T-helper 9 cell (primary cell): ENCODE data around the gene ZNF777.
"Not testable (repeated sequence)": the region's sequence is repeated elsewhere in the genome, so short reads cannot be mapped to it uniquely, and the experiment has no call there.

Source experiments
- DNase-seq: peaks from one replicate; pipeline ENCODE4 v3.0.0-alpha.2; 2020
- total RNA-seq, 2 donors: gene quantifications; one replicate each; lab custom pipeline; 2026; lab: John Stamatoyannopoulos, UW

ZNF777 gene
- total RNA-seq, result 11.8 to 19.4 reads per million in 2 donors

DNA sequence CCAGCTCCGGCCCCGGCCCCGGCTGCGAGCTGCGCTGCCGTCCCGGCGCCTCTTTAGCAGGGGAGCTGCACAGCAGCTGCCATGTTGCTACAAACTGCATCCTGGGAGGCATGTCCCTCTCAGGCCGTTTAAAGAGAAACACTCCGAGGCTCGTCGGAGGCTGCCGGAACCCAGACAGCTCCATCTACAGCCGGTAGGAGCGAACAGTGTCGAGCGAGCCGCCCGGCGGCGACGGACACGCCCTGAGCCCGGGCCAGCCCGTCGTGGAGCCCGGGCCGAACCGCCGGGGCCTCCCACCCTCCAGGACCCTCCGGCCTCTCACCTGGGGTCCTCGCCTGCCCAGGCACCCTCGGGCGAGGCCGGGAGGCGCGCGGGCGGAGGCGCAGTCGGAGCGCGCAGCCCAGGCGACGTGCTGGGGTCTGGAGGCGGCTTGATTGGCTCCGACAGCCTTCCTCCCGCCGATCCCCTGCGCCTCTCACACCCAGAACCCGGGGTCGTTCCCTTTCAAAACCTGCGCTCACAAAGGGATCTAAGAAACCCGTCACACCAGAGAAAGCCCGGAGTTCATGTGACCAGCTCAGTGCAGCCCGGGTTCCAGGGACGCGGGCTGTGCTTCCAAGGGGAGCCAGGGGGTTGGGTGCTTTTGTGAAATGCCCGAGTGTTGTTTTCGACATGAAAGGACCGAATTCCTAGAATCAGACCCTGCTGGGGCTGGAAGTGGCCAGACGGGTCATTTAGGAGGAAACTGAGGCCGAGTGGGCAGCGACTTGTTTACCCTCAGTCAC lies at the start of gene ZNF777:
ZNF777 (minus strand) TSS at position 570 of the 785 bp plus-strand sequence. CDS start 5,040 bp downstream, outside the sequence.
- peak; percentile 64 for DNase-seq

DNA sequence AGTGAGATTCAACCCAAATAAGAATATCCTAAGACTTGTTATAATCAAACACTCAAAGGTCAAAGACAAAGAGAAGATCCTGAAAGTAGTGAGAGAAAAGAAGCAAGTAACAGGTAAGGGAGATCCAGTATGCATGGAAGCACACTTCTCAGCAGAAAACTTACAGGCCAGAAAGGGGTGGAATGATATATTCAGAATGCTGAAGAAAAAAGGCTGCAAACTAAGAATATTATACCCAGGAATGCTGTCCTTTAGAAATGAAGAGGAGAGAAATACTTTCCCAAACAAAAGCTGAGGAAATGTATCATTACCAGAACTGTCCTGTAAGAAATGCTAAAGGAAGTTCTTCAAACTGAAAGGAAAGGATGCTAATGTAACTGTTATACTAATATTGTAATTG lies 49.4 kb upstream of the ZNF777 start:
- DNase-seq, result no peak

DNA sequence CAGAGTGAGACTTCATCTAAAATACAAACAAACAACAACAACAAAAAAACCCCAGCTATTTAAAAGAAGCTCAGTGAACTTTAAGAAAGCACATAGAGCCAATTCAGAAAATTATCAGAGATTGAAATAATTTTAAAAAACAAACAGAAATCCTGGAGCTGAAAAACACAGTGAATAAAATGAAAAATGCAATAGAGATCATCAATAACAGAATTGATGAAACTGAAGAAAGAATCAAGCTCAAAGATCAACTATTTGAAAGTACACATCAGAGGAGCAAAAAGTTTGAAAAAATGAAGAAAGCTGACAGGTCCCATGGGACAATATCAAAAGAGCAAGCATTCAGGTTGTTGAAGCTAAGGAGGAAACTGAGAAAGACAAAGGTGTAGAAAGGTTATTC lies 48.9 kb upstream of the ZNF777 start:
- DNase-seq, result no peak

DNA sequence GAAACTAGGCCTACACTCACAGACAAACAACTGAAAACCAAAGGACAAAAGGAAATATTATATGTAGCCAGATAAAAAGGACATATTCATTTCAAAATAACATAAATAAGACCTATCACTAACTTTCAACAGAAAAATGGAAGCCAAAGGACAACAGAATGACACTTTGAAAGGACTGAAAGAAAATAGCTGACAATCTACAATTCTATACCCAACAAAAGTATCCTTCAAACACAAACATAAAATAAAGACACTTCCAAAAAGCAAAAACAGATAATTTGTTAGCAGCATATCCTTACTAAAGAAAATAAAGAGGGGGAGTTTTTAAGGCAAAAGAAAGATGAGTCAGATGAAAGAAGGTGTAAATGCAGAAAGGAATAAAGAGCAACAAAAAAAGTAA lies 44.7 kb upstream of the ZNF777 start:
- DNase-seq, result no peak

DNA sequence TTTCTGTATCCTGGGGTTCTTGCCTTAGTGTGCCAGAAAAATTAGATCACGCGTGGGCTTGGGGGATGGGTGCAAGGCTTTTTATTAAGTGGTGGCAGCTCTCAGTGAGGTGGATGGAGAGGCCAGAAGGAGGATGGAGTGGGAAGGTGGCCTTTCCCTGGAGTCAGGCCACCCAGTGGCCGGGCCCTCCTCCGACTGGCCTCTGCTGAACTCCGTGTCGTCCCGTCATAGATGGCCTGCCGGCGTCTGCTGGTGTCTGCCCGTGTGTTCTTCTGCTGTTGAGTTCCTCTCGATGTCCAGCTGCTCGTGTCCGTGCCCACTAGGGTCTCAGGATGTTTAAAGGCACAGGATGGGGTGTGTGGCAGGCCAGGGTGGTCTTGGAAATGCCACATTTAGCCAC lies 40.8 kb upstream of the ZNF777 start:
- DNase-seq, result no peak

DNA sequence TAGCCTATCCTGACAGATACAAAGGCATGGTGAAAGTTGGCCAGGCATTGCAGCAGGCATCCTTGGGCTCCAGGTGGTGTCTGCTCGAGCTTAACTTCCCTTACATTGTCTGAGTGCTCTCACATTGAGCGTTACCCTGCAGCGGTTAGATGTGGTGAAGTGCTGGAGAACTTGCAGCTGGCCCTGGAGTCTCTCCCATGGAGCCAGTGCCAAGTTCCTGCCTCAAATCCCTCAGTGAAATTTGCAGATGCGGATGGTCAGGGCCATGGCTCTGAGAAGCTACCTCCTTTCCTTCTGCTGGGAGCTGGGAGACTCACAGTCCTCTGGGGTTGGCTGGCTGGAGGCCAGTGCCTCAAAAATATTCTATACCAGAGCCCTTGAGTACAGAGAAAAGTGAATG lies 40.0 kb upstream of the ZNF777 start:
- no peak for DNase-seq

DNA sequence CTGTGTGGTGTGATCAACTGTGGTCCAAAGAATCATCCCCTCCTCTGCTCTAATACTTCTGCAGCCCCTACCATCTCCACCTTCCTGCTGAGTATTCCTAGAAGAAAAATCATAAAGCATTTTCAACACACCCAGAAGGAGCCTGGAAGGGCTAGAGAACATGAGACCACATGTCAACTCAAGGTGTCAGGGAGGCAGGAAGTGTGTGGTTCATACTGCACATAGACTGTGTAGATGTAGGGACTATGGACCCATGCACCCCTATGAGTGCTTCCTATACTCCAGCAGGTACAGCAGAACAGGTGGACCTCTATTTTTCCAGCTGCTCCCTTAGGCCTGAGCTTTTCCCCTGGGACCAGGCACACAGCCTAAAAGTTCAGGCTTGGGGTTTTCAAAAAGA lies 39.3 kb upstream of the ZNF777 start:
- DNase-seq, result no peak

DNA sequence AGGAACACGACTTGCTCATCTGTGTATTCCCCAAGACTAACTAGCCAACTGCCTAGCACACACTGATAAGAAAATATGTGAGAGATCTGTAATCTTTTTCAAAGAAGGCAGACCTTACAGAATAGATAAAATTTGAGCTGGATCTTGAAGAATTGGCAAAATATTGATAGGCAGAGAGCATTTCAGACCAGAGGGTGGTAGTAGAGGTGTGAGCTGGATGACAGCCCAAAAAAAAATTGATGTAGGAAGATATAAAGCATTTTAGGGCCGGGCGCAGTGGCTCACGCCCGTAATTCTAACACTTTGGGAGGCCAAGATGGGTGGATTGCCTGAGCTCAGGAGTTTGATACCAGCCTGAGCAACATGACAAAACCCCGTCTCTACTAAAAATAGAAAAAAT lies 37.9 kb upstream of the ZNF777 start:
- DNase-seq, result no peak

DNA sequence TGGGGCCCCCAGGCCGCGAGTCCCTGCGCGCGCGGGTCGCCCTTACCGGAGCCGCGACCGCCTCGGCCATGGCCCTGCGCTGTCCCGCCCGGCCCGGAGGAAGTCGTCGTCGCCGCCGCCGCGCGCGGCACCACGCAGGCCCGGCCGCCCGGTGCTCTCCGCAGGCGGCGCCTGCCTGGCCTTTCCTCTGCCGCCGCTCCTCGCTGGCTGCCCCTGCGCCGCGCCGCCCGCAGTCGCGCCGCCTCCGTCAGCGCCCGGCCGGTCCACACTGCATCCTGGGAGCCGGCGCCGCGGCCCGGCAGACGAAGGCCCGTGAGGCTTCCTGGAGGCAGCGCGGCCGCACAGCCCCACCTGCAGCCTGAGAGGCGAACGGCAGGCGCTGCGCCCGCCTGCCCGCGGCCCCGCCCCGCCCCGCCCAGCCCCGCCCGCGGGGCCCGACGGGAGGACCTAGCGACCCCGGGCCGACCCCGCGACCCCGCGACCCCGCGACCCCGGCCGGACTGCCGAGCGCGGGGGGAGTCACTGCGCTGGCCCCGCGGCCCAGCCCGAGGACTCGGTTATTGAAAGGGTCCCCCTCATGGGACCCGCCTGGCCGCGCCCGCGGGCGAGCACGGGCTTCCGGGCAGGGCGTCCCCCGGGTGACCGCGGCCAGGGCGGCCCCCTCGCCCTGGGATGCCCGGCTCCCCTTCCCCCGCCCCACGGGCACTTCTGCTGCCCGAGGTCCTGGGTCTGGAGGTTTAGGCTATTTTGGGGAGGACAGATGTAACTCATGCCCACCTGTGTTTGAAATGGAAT lies 36.8 kb upstream of the ZNF777 start, which contains the start of gene ZNF746:
ZNF746 (minus strand) TSS at position 343 of the 795 bp plus-strand sequence; CDS start at position 70, 273 bp downstream.
- DNase-seq, result peak; percentile 71

DNA sequence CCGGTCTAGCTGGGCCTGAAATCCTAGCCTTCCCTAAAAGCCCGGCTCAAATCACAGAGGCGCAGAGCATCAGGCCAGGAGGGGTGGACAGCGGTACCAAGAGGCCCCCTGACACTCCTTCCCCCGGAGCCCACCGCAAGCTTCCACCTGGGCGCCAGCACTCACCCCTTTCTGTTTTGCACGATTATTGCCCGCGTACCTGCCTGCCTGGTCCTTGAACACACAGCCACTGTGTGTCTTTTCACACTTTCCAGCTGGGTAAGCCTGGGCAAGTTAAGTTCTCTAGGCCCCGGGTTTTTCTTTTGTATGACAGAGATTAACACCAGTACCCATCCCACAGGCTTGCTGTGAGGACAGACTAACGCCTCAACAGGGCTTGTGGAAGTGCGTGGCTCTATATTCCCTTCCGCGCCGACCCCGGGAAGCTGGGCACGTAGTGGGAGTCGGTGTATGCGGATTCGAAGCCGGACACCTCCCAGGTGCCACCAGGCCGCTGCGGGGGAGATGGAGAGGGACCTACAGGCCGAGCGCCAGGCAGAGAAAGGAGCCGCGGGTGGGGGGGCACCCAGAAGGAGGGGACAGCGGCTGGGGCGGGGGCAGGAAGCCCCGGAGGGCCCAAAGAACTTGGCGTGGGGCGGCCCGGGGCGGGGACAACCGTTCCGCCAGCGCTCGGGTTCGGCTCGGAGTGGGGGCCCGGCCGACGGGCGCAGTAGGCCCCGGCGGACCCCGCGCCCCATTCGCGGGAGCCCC lies 36.0 kb upstream of the ZNF777 start:
- peak; percentile 39 for DNase-seq

DNA sequence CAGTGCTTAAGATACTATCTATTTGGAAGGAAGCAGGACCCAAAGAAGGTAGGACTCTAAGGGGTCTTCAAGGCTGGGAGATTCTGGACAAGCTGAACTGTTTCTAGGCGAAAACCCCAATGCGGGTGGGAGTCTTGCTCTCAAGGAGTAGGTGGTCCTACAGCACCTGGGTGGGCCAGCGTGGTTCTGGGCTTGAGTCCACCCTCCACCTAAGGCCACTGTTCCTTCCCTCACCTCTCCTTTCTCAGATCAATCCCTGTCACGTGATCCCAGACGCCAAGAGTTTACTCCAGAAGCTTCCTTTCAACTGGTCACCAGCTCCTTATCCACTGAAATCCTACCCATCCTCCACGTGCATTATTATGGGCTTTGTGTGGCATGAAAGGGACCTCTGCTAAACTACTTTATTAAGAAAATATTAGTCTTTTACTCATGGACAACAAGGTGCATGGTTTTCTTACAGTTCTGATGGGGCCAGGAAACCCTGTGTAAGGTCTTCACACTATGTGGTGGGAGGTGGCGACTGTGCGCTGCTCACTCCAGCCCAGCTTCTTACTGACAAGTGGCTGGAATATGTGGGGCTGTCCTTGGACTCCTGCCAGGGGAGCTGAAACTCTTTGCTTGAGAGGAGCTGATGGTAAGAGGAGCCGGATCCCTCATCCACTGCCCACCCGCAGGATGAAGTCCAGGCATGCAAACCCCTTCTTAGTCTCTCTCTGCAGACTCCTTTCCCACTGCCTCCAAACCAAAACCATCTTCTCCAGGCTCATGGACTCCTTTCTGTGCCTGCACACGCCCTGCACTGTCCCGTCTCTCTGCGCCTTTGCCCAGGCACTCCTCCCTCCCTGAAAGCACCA lies 35.2 kb upstream of the ZNF777 start:
- DNase-seq, result no peak

DNA sequence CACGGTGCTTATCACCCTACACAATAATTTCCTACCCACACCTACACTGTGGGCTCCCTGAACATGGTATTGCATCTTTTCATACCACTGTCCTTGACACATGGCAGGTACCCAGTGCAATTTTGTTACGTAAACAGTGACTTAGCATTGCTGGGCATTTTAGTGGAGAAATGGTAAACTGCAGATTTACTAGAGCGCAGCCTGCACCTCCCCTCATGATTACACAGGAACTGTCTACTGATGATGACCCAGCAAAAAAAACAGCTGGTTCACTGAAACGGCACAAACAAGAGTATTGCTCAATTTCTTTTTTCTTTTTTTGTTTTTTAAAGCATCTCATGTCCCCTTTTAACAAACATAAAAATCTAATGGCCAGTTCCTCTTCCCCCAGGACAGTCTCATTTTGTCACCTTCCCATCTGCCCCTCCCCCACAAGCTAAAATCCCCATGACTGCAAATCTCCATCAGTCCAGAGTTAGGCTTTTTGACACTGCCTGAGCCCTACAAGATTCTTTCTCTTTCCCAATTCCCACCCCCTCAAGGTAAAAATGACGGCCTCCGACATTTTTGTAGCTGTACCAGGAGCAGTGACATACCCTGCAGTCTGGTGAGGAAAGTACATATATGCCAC lies 34.0 kb upstream of the ZNF777 start:
- DNase-seq, result no peak

DNA sequence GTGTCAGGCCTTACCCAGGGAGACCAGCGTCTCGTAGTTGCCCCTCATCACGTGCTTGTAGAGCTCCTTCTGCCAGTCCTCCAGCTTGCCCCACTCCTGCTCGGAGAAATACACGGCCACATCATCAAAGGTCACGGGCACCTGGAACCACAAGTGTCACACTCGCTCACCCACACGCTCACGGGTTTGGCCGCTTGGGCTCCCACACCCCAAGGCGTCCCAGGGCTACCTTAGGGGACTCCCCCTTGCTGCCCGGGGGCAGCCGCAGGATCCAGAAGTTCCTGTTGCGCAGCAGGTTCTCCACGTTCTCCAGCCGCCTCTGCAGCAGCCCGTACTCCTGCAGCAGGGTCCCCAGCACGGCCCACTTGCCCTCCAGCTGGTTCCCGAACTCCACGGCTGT lies 33.1 kb upstream of the ZNF777 start:
- DNase-seq, result not testable (repeated sequence)

DNA sequence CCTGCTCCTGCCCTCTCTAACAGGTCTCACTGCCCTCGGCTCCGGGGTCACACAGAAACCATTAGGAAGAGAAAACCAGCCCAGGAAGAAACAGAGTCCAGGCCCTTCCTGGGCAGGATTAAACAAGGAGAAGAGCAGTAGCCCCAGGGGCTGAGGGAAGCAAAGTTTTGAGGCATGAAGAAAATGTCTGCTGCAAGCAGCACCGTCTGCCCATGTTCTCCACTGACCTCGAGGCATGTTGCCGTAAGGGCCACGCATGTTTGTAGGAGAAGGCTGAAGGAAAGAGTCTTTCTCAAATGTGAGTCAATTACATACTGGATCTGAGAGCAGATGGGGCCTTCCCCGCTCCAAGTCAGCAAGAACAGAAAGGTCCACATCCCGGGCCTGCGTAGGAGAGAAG lies 32.5 kb upstream of the ZNF777 start:
- no peak for DNase-seq

DNA sequence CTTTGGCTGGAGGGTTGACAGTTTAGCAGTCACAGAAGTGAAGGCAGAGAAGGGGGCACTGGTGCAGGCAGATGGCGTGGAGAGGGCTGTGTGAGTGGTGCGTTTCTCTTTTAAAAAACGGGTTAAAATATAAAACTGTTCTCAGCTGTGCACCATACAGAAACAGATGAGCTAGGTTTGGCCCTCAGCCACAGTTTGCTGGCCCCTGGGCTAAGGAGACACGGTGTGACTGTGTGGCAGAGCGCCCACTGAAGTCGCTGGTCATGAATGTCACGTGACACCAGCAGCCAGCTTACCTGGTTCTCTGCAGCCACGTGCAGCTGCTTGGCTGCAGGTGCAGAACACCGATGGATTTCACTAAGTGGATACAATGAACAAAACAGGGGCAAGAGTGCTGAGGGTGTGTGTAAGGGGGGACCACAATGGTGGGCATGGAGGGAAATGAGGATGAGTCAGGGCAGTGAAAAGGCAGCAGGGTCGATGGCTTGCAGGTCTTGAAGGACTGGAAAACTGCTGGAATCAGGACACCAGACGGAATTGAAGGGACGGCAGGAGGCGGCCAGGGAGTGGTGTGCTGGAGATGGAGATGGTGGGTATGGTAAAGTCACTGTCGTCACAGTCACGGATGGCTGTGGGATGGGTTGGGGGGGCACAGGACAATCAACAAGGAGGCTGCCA lies 29.4 kb upstream of the ZNF777 start:
- DNase-seq, result no peak

DNA sequence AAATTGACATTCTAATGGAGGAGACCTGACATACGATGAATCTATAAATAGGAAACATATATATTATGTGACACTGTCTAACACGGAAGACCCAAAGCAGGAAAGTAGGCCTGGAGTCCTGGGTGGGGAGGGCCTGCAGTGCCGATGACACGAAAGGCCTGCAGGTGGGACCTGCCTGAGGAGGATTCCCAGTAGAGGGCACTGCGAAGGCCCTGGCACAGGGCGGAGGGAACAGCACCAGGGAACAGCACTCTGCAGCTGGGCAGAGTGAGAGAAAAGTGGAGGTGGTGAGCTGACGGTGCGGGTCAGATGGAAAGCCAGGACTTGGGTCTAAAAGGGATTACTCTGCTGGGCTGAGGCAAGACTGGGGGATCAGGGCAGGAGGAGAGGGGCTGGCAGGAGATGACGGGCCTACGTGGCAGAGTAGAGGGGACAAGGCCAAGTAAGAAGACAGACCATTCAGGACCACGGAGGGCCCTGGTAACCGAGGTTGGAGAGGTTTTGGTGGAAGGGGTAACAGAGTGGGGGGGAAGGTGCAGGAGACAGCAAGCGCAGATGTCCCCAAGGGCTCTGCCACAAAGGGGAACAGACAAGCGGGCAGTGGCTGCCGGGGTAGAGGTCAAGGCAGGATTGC lies 28.6 kb upstream of the ZNF777 start:
- DNase-seq, result no peak

DNA sequence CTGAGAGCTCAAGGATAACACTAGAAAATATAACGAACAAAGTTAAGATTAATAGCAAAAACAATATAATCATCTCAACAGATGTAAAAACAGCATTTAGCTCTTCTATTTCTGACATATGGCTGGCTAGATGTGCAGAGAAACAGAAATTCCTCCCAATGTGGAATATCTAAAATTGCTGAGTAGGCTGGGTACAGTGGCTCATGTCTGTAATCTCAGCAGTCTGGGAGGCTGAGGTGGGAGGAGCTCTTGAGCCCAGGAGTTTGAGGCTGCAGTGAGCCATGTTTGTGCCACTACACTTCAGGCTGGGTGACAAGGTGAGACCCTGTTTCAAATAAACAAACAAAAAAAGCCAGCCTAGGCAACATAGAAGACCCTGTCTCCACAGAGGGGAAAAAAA lies 18.7 kb upstream of the ZNF777 start:
- no peak for DNase-seq

DNA sequence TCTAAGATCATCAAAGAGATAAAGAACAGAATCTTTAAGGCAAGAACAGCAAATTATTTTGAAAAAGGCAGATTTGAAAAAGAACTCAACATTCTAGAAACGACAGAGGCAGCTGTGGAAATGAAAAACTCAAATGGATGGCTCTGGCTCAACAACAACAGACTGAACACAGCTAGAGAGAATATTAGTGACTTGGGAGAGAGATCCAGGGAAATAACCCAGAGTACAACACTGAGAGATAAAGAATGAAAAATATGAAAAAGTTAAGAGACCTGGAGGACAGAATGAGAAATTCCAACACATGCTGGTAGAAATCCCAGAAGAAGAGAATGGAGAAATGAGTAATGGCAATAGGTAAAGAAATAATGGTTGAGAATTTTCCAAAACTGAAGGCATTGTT lies 17.9 kb upstream of the ZNF777 start:
- no peak for DNase-seq

DNA sequence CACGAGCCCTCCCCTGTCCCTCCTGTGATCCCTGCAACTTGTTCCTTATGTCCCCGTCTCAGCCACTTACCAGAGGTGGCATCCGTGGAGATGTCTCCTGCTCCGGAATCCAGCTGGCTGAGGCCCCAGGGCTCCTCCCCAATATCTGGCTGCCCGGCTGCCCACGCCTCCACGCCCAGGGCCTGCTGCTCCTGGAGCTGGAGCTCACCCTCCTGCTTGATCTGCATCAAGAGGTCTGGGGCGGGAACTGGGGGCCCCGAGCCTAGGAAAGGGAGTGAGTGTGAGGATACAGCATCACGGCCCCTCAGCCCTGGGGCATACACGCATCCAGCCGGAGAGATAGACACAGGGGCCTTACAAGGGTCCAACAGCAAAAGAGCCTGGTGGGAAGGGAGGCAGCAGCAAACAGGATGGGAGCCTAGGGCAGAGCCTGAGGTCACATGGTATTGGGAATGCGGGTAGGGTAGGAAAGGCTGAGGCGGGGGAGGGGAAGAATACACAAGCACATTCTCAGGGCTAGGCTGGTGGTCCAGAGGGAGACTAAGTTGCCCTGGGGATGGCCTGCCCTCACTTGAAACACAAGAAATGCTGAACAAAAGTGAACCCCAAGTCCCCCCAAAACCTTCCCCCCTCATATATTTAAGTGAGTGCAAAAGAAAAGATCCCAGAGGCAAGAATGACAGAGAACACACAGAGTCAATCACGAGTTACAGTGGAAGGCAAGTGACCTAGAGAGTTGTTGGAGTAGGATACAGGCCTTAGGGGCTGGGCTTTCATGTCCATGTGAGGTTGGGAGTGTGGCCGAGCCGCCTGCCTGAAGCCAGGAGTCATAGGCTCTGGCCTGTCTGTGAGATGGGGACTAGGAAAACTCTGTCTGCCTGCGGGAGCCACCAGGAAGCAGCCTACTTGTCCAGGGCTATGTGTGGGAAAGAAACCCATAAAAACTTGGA lies 16.9 kb upstream of the ZNF777 start:
- DNase-seq, result no peak
